ENCODE data around the gene GPR108.

Gene GPR108

GRCh38 chr19:6690160-6690885 lies 47.1 kb downstream of the GPR108 start:
- intact Hi-C loops (cut with DNase I): no loop called here
- DNase-seq: peak in 1 of 10 donors; percentile 12

DNA sequence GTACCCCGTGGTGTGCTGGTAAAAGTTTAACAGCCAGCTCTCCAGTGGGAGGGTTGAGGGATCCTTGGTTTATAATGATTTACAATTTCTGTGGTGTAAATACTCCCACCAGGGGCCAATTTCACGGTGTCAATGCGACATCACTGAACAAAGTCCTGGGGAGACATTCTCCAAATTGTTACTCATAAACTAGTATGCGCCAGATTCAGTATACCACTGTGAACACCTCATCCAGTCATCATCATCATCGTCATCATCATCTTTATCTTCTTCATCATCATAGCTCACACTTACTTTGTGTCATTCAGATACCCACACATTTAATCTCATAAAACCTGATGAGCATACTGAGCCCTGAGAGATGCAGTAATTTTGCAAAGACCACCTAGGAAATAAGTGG lies 50.3 kb downstream of the GPR108 start:
- no peak for DNase-seq
- intact Hi-C loops (cut with DNase I): no loop called here

DNA sequence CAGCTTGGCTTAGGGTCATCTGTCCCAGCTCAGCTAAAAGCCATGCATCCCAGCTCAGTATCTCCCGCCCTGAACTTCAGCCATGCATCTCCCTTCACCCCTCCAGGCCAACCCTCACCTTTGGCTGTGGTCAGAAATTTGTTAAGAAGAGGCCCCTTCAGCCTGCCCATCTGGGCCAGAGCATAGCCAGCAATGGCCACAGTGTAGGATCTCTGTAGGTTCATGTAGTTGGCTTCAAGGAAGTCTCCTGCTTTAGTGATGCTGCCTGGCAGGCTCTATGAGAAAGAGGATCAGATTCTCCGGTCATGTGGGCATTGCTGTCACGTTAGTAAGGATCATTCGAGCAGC lies 50.8 kb downstream of the GPR108 start:
- intact Hi-C loops (cut with DNase I): no loop called here
- peak in 2 of 10 donors; percentile 4 to 37 for DNase-seq

- intact Hi-C loops (cut with DNase I): no loop called here
- peak in 2 of 10 donors; percentile 28 to 38 for DNase-seq
These were observed 51.3 kb downstream of the GPR108 start for GRCh38 chr19:6685962-6686627.

DNA sequence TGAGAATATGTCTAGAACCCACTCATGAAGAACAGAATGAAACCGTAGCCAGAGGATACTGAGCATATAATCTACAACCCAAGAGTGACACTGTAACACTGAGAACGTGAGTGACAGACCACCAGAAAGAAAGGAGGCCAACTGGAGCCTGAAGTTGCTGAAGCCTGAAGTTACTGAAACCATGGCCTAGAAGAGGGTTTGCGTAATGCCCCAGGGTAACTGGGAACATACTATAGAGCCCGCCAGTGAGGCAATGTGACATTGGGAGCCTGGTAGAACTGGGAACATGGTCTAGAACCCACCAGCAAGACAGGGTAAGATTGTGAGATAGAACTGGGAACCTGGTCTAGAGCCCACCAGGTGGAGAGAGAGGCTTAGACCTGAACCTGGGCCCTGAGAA lies 51.9 kb downstream of the GPR108 start:
- DNase-seq: no peak
- intact Hi-C loops (cut with DNase I): no loop called here

GRCh38 chr19:6683971-6684370 lies 53.4 kb downstream of the GPR108 start:
- peak in 1 of 10 donors; percentile 3 for DNase-seq
- intact Hi-C loops (cut with DNase I): no loop called here

DNA sequence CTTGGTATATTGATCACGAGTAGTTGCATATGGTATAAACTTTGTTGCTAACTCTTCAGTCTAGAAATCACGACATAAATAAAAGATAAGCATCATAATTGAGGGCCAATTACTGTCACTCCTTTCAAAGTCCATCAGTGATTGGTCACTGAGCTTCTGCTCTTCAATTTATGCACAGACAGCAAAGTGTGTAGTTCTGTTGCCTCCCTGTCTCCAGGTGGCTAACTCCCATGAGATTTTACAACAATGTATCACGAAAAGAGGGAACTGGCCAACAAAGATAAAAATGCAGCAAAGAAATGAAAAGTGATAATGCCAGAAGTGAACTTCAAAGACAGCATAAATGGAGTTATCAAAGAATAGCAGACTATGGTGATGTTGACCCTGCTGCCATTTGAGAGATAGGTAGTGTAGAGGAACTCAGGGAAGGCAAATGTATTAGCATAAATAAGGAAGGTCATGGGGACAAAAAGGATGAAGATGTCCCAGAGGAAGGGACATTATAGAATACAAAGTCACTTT lies 54.7 kb downstream of the GPR108 start:
- intact Hi-C loops (cut with DNase I): no loop called here
- DNase-seq: no peak

DNA sequence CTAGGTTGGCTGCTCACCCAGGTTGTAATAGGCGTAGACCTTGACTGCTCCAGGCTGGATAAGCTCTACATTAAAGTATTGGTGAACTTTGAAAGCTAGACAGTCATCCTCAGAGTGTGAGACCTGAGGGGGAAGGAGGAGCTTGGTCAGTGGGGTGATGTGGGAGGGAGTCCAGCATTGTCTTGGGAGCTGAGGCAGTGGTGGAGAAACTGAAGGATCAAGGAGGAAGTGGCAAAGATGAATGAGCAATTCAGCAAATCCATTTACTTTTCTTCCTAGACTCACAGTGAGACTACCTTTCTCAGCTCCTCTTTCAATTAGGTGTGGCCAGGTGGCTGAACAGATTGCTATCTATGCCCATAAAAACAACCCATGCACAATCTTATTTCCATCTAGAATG lies 57.2 kb downstream of the GPR108 start:
- intact Hi-C loops (cut with DNase I): no loop called here

More for the DNA sequence above, 57.2 kb downstream of the GPR108 start:
- DNase-seq: no peak

Measured in posterior cingulate gyrus (tissue), 11 donors.